Measurements from ENCODE around the gene ZNF8. TPM values are rescaled to one million over a fixed set of nuclear protein-coding genes. Genes with fewer than 3 reads are reported as not detected.
A peak's percentile ranks its signal among the peaks of the same experiment; 100 is the strongest.
"Not testable (repeated sequence)": the region's sequence is repeated elsewhere in the genome, so short reads cannot be mapped to it uniquely, and the experiment has no call there.

ZNF8 gene
- total RNA-seq, 3 donors from 2014 or later = 4.2 to 10.8 (median 9.2) TPM

DNA sequence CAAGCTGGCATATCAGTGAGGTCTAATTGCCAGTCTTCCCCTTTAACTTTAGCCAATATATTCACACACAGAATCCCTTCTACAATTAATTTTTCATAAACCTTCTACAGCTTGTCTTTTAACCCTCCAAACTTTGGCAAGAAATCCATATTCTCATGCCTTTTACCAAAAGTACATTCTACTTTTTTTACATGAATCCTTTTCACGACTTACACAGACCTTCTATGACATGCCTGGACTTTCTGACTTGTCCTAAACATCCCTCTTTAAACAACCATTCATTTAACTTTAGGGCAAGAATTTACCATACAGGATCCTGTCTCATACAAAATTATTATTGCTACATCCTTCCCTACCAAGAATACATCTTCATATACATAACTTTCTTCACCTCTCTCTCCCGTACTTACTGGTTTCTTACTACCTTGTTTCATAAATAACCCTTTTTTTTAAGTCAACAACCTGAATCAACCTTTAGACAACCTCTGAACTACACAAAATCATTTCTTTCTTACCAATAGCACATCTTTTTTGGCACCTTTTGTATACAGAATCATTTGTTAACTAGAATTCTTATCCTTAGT, 26.6 kb upstream of the ZNF8 start:
- intact Hi-C loops (cut with DNase I; ENCODE audit: low total_unique reads) = no loop called here
- Histone ChIP-seq H3K36me3 (peaks cover 34% of the 10 kb centered on the region), H3K4me3 (no peak overlapping the region), H3K27me3 (no peaks in the 10 kb centered on the region), H3K4me1 (no peaks in the 10 kb centered on the region), H3K9me3 (peaks cover 100% of the 10 kb centered on the region in 2 donors), H3K27ac (no peak overlapping the region)
- TF ChIP-seq, protein P1, sequence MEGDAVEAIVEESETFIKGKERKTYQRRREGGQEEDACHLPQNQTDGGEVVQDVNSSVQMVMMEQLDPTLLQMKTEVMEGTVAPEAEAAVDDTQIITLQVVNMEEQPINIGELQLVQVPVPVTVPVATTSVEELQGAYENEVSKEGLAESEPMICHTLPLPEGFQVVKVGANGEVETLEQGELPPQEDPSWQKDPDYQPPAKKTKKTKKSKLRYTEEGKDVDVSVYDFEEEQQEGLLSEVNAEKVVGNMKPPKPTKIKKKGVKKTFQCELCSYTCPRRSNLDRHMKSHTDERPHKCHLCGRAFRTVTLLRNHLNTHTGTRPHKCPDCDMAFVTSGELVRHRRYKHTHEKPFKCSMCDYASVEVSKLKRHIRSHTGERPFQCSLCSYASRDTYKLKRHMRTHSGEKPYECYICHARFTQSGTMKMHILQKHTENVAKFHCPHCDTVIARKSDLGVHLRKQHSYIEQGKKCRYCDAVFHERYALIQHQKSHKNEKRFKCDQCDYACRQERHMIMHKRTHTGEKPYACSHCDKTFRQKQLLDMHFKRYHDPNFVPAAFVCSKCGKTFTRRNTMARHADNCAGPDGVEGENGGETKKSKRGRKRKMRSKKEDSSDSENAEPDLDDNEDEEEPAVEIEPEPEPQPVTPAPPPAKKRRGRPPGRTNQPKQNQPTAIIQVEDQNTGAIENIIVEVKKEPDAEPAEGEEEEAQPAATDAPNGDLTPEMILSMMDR (IDR thresholded peaks at IDR 0.05) = no peak
- no peak for TF ChIP-seq POLR2AphosphoS5 (IDR thresholded peaks at IDR 0.05)
- TF ChIP-seq POLR2A (IDR thresholded peaks at IDR 0.05) = no peak
- DNase-seq (ENCODE audit: low spot score in 2 of 2) = no peak

DNA sequence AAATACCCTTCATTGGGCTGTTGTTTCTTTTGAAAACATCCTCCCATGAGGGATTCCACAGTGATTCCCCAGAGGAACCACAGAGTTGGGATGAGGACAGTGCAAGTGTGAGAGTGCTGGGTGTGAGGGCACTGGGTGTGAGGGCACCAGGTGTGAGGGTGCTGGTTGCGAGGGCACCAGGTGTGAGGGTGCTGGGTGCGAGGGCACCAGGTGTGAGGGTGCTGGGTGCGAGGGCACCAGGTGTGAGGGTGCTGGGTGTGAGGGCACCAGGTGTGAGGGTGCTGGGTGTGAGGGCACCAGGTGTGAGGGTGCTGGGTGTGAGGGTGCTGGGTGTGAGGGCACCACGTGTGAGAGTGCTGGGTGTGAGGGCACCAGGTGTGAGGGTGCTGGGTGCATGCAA, 20.5 kb upstream of the ZNF8 start:
- Histone ChIP-seq H3K4me3 (peak overlapping the region in 1 of 3 donors; percentile 20), H3K9me3 (peaks cover 100% of the 10 kb centered on the region in 2 donors), H3K36me3 (peaks cover 34% of the 10 kb centered on the region)
- H3K4me1 ChIP-seq; intact Hi-C loops (cut with DNase I; ENCODE audit: low total_unique reads); H3K27me3 ChIP-seq; DNase-seq (ENCODE audit: low spot score in 2 of 2); H3K27ac ChIP-seq: not testable (repeated sequence)

DNA sequence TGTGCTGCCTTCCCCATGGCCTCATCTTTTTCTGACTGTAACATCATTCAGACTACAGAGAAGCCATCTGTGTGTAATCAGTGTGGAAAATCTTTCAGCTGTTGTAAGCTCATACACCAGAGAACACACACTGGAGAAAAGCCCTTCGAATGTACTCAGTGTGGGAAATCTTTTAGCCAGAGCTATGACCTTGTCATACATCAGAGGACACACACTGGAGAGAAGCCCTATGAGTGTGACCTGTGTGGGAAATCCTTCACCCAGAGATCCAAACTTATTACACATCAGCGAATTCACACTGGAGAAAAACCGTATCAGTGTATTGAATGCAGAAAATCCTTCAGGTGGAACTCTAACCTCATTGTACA, 17.2 kb upstream of the ZNF8 start:
- Histone ChIP-seq H3K4me1 (no peaks in the 10 kb centered on the region), H3K27ac (no peak overlapping the region), H3K4me3 (peak overlapping the region in 1 of 3 donors; percentile 27), H3K36me3 (peaks cover 28% of the 10 kb centered on the region), H3K27me3 (no peaks in the 10 kb centered on the region), H3K9me3 (peaks cover 100% of the 10 kb centered on the region in 2 donors)
- no peak for DNase-seq (ENCODE audit: low spot score in 2 of 2)
- TF ChIP-seq POLR2A (IDR thresholded peaks at IDR 0.05) (no peak), POLR2AphosphoS5 (IDR thresholded peaks at IDR 0.05) (no peak)
- TF ChIP-seq, protein P1 (IDR thresholded peaks at IDR 0.05) = no peak
- intact Hi-C loops (cut with DNase I; ENCODE audit: low total_unique reads) = no loop called here

DNA sequence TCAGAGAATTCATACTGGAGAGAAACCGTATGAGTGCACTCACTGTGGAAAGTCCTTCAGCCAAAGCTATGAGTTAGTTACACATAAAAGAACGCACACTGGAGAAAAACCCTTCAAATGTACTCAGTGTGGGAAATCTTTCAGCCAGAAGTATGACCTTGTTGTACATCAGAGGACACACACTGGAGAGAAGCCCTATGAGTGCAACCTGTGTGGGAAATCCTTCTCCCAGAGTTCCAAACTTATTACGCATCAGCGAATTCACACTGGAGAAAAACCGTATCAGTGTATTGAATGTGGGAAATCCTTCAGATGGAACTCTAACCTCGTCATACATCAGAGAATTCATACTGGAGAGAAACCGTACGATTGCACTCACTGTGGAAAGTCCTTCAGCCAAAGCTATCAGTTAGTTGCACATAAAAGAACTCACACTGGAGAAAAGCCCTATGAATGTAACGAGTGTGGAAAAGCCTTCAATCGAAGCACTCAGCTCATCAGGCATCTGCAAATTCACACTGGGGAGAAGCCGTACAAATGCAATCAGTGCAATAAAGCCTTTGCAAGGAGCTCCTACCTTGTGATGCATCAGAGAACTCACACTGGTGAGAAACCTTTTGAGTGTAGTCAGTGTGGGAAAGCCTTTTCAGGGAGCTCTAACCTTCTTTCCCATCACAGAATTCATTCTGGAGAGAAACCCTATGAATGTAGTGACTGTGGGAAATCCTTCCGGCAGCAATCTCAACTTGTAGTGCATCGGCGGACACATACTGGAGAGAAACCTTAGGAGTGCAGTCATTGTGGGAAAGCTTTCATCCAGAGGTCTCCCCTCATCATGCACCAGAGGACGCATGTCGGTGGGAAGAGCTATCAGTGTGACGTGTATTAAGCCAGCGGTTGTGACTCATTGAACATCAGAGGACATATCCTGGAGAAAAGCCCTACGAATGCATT, 16.5 kb upstream of the ZNF8 start:
- Histone ChIP-seq H3K27ac (no peak overlapping the region), H3K36me3 (peaks cover 26% of the 10 kb centered on the region), H3K4me1 (no peaks in the 10 kb centered on the region), H3K4me3 (peak overlapping the region in 1 of 3 donors; percentile 27), H3K27me3 (no peaks in the 10 kb centered on the region), H3K9me3 (peaks cover 100% of the 10 kb centered on the region in 2 donors)
- intact Hi-C loops (cut with DNase I; ENCODE audit: low total_unique reads) = no loop called here
- DNase-seq (ENCODE audit: low spot score in 2 of 2) = no peak
- TF ChIP-seq POLR2A (IDR thresholded peaks at IDR 0.05) (no peak), POLR2AphosphoS5 (IDR thresholded peaks at IDR 0.05) (no peak)
- TF ChIP-seq, protein P1 (IDR thresholded peaks at IDR 0.05) = no peak

DNA sequence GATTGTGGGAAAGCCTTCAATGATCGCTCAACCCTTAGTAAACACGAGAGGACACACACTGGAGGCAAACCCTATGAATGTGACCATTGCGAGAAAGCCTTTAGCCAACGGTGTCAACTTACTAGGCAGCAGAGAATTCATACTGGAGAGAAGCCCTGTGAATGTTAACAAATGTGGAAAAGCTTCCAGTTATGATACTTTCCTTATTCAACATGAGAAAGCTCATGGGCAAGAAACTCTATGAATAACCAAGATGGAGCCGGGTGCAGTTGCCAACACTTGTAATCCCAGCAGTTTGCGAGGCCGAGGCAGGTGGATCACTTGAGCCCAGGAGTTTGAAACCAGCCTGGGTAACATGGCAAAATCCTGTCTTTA, 15.8 kb upstream of the ZNF8 start:
- no peak overlapping the region for H3K27ac ChIP-seq
- H3K27me3 ChIP-seq = no peaks in the 10 kb centered on the region
- TF ChIP-seq, protein P1 (IDR thresholded peaks at IDR 0.05) = no peak
- no peak for TF ChIP-seq POLR2AphosphoS5 (IDR thresholded peaks at IDR 0.05)
- no peak for TF ChIP-seq POLR2A (IDR thresholded peaks at IDR 0.05)
- H3K36me3 ChIP-seq = peaks cover 22% of the 10 kb centered on the region
- no peaks in the 10 kb centered on the region for H3K4me1 ChIP-seq
- H3K4me3 ChIP-seq = peak overlapping the region in 1 of 3 donors; percentile 27
- DNase-seq (ENCODE audit: low spot score in 2 of 2) = no peak
- intact Hi-C loops (cut with DNase I; ENCODE audit: low total_unique reads) = no loop called here
- H3K9me3 ChIP-seq = peaks cover 100% of the 10 kb centered on the region in 2 donors
